GM10266 (cell line): ENCODE data around the gene HECTD1.
"Not testable (repeated sequence)": the region's sequence is repeated elsewhere in the genome, so short reads cannot be mapped to it uniquely, and the experiment has no call there.

Experiments used
- DNase-seq: peaks from one replicate; pipeline ENCODE4 v3.0.0; 2012; ENCODE audit errors: extremely low spot score
- CTCF ChIP-seq: IDR thresholded peaks from 2 replicates; pipeline ENCODE4 v1.5.1; 2012; ENCODE audit warnings: mild to moderate bottlenecking, low read depth; ENCODE audit not compliant: control insufficient read depth, insufficient read depth; ENCODE audit errors: missing control alignments

HECTD1 gene

GRCh38 chr14:31203414-31203742 is 4.2 kb downstream of the HECTD1 start:
- DNase-seq: no peak
- no peak for TF ChIP-seq CTCF

GRCh38 chr14:31201111-31201510 is 6.5 kb downstream of the HECTD1 start:
- TF ChIP-seq CTCF: no peak
- no peak for DNase-seq

- no peak for TF ChIP-seq CTCF
- no peak for DNase-seq
Measured at GRCh38 chr14:31200702-31200990, 6.9 kb downstream of the HECTD1 start.

- no peak for DNase-seq
- TF ChIP-seq CTCF: no peak
Measured at GRCh38 chr14:31197671-31198070, 9.9 kb downstream of the HECTD1 start.

- no peak for DNase-seq
- no peak for TF ChIP-seq CTCF
Measured at GRCh38 chr14:31196839-31197492, 10.6 kb downstream of the HECTD1 start.

GRCh38 chr14:31194661-31195060 is 12.9 kb downstream of the HECTD1 start:
- DNase-seq: no peak
- TF ChIP-seq CTCF: no peak

- no peak for TF ChIP-seq CTCF
- DNase-seq: no peak
Measured at GRCh38 chr14:31194095-31194494, 13.5 kb downstream of the HECTD1 start.

- DNase-seq: not testable (repeated sequence)
Measured at GRCh38 chr14:31192544-31192943, 15.0 kb downstream of the HECTD1 start.
